Measurements from ENCODE around the gene CCDC148.

DNA sequence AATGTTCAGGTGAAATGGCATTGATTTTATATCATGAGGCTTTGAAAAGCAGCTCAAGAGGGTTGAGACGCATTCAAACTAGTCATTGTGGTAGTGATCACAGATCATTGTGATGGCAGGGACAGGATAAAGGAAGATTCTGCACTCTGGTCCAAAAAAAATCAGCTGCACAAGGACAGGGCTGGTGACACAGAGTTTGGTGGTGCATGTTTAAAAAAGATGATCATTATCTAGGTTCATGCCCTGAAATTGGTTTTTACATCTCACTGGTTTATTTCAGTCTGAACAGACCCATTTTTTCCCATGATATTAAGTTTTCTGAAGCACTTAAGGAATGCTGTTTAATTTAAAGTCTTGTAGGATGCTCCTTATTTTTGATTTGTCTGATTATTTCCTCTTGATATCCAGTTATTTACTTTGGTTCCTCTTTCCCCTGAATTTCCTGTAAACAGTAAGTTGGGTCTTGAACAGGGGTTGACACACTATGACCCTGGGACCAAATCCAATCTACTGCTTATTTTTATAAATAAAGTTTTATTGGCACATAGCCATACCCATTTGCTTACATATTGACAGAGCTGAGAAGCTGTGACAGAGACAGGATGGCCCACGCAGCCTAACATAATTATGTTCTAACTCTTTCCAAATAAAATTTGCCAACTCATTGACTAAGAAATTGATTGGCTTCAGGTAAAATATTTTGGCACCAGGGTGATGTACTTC lies 256.5 kb downstream of the CCDC148 start:
- TF ChIP-seq POLR2AphosphoS5 (IDR thresholded peaks at IDR 0.05; ENCODE audit: borderline replicate concordance, low read depth, low read length), result no peak
- no peak for TF ChIP-seq EZH2 (IDR thresholded peaks at IDR 0.05)
- no peak for TF ChIP-seq FOXP2 (optimal IDR thresholded peaks at IDR 0.05; ENCODE audit: control extremely low read depth, extremely low read length, insufficient read depth)
